ENCODE data around the gene MYO18B. TPM values are rescaled to one million over a fixed set of nuclear protein-coding genes. Genes with fewer than 3 reads are reported as not detected.

MYO18B gene
- total and polyA plus RNA-seq, 2 donors (not counting 3 experiments of a cell fraction or from before 2014, with no cell fraction given), result 0.01 TPM; not detected in 1

GRCh38 chr22:26050079-26050478 is 308.1 kb downstream of the MYO18B start:
- Histone ChIP-seq H3K36me3 (ENCODE audit: control insufficient read depth in 2 of 2, extremely low read depth in 1 of 2, insufficient read depth in 2 of 2, low read length in 2 of 2) (no peaks in the 10 kb centered on the region), H3K4me3 (replicated peaks in 1 of 3; ENCODE audit: insufficient read depth in 1 of 3, low read depth in 1 of 3, low read length in 3 of 3) (no peak overlapping the region), H4K20me1 (replicated peaks; ENCODE audit: control insufficient read depth, extremely low read depth, insufficient read depth, low read length) (no peaks in the 10 kb centered on the region), H3K27ac (ENCODE audit: insufficient read depth, low read depth, low read length) (no peak overlapping the region), H3K9ac (replicated peaks; ENCODE audit: extremely low read depth, insufficient read depth, low read length) (no peak overlapping the region), H3K4me2 (ENCODE audit: insufficient read depth, low read length) (no peak overlapping the region), H3K9me3 (replicated peaks; ENCODE audit: control insufficient read depth, insufficient read depth, low read length) (peaks cover 2% of the 10 kb centered on the region), H3K27me3 (ENCODE audit: control insufficient read depth in 2 of 2, insufficient read depth in 2 of 2, low read length in 2 of 2) (no peaks in the 10 kb centered on the region), H3K79me2 (ENCODE audit: control insufficient read depth, insufficient read depth, low read length) (no peaks in the 10 kb centered on the region), H3K9me1 (replicated peaks; ENCODE audit: control insufficient read depth, extremely low read depth, insufficient read depth, low read length) (no peaks in the 10 kb centered on the region), H3K4me1 (ENCODE audit: control insufficient read depth, extremely low read depth, insufficient read depth, low read length) (no peaks in the 10 kb centered on the region), H2AFZ (ENCODE audit: low read depth, low read length) (no peak overlapping the region)
- no peak for FAIRE-seq
- ChIA-PET POLR2A (no interaction called here), CTCF (no interaction called here)
- dilution Hi-C loops (cut with MboI; ENCODE audit: extremely low pct_ligation_motif_present, low sequenced_read_pairs) (no loop called here), intact Hi-C loops (cut with micrococcal nuclease) (no loop called here)
- no TSS peak for BruUV-seq (replicated peaks)
- TF ChIP-seq POLR2A (IDR thresholded peaks at IDR 0.05; ENCODE audit: low read depth, low read length) (no peak), EZH2 (IDR thresholded peaks at IDR 0.05; ENCODE audit: borderline replicate concordance, low read depth, low read length, severe bottlenecking) (no peak), JUN (IDR thresholded peaks at IDR 0.05; ENCODE audit: borderline replicate concordance, insufficient read depth, insufficient read length, low read depth) (no peak), POLR2AphosphoS5 (IDR thresholded peaks at IDR 0.05; ENCODE audit: insufficient read depth, low read depth, low read length) (no peak), GATA2 (IDR thresholded peaks at IDR 0.05; ENCODE audit: insufficient read depth, insufficient read length, low read depth, low read length) (no peak), FOS (IDR thresholded peaks at IDR 0.05; ENCODE audit: borderline replicate concordance, insufficient read depth, low read length) (no peak)
- TF ChIP-seq, protein P1, sequence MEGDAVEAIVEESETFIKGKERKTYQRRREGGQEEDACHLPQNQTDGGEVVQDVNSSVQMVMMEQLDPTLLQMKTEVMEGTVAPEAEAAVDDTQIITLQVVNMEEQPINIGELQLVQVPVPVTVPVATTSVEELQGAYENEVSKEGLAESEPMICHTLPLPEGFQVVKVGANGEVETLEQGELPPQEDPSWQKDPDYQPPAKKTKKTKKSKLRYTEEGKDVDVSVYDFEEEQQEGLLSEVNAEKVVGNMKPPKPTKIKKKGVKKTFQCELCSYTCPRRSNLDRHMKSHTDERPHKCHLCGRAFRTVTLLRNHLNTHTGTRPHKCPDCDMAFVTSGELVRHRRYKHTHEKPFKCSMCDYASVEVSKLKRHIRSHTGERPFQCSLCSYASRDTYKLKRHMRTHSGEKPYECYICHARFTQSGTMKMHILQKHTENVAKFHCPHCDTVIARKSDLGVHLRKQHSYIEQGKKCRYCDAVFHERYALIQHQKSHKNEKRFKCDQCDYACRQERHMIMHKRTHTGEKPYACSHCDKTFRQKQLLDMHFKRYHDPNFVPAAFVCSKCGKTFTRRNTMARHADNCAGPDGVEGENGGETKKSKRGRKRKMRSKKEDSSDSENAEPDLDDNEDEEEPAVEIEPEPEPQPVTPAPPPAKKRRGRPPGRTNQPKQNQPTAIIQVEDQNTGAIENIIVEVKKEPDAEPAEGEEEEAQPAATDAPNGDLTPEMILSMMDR (IDR thresholded peaks at IDR 0.05; ENCODE audit: extremely low read depth in 1 of 2, insufficient read depth in 1 of 2, low read depth in 1 of 2, low read length in 2 of 2), result no peak
- TF ChIP-seq, protein P2, sequence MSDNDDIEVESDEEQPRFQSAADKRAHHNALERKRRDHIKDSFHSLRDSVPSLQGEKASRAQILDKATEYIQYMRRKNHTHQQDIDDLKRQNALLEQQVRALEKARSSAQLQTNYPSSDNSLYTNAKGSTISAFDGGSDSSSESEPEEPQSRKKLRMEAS (IDR thresholded peaks at IDR 0.05; ENCODE audit: insufficient read depth, insufficient read length), result no peak
- DNase-seq (ENCODE audit: low read depth, low spot score), result no peak

Data from endothelial cell of umbilical vein (primary cell).